ENCODE results near the gene TAC3. TPM values are rescaled to one million over a fixed set of nuclear protein-coding genes. Genes with fewer than 3 reads are reported as not detected.

The TAC3 gene
- total and polyA plus RNA-seq, 2 donors from 2014 or later: not detected

- H3K4me3 ChIP-seq (ENCODE audit: low read length in 3 of 3): no peak overlapping the region
- TF ChIP-seq, protein P1, sequence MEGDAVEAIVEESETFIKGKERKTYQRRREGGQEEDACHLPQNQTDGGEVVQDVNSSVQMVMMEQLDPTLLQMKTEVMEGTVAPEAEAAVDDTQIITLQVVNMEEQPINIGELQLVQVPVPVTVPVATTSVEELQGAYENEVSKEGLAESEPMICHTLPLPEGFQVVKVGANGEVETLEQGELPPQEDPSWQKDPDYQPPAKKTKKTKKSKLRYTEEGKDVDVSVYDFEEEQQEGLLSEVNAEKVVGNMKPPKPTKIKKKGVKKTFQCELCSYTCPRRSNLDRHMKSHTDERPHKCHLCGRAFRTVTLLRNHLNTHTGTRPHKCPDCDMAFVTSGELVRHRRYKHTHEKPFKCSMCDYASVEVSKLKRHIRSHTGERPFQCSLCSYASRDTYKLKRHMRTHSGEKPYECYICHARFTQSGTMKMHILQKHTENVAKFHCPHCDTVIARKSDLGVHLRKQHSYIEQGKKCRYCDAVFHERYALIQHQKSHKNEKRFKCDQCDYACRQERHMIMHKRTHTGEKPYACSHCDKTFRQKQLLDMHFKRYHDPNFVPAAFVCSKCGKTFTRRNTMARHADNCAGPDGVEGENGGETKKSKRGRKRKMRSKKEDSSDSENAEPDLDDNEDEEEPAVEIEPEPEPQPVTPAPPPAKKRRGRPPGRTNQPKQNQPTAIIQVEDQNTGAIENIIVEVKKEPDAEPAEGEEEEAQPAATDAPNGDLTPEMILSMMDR (IDR thresholded peaks at IDR 0.05; ENCODE audit: borderline replicate concordance, extremely low read depth, insufficient read depth): no peak
- peaks cover 0 to 9% (median 0%) of the 10 kb centered on the region in 3 donors for H3K4me1 ChIP-seq (ENCODE audit: control insufficient read depth in 2 of 3, insufficient read depth in 2 of 3, low read depth in 1 of 3, low read length in 3 of 3)
- H3K9me3 ChIP-seq (ENCODE audit: control insufficient read depth in 2 of 3, insufficient read depth in 1 of 3, low read length in 3 of 3): no peaks in the 10 kb centered on the region
- DNase-seq (no peak), FAIRE-seq (no peak)
- peak overlapping the region; percentile 38 to 40 for H3K27ac ChIP-seq (ENCODE audit: low read depth in 2 of 2, low read length in 2 of 2)
- intact Hi-C loops (cut with DNase I): loop anchor here (10.0 kb wide), 1 partner anchor 226 kb away; the partner anchor contains the start of gene HSD17B6
- no peaks in the 10 kb centered on the region for H3K36me3 ChIP-seq (ENCODE audit: control insufficient read depth in 2 of 3, insufficient read depth in 3 of 3, low read length in 3 of 3)
- H3K27me3 ChIP-seq (ENCODE audit: control insufficient read depth, insufficient read depth, low read length): no peaks in the 10 kb centered on the region
- no peak overlapping the region for H3K9ac ChIP-seq (ENCODE audit: low read length in 3 of 3)
Measured at GRCh38 chr12:56990648-56991318, 25.5 kb downstream of the TAC3 start.

DNA sequence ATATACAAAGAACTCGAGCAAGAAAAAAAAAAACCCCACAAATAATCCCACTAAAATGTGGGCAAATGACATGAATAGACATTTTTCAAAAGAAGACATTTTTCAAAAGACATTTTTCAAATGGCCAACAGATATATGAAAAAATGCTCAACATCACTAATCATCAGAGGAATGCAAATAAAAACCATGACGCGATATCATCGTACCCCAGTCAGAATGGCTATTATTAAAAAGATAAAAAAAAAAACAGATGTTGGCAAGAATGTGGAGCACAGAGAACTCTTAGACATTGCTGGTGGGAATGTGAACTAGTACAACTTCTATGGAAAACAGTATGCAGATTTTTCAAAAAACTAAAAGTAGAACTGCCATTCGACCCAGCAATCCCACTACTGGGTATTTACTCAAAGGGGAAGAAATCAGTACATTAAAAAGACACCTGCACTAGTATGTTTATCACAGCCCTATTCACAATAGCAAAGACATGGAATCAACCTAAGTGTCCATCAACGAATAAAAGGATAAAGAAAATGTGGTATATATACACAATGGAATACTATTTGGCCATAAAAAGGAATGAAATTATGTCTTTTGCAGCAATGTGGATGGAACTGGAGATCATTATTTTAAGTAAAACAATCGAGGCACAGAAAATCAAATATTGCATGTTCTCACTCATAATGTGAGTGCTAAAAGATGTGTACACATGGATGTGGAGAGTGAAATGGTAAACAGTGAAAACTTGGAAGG, 26.3 kb downstream of the TAC3 start:
- H3K36me3 ChIP-seq (ENCODE audit: control insufficient read depth in 2 of 3, insufficient read depth in 3 of 3, low read length in 3 of 3): no peaks in the 10 kb centered on the region
- intact Hi-C loops (cut with DNase I): loop anchor here (10.0 kb wide), 1 partner anchor 225 kb away; the partner anchor contains the start of gene HSD17B6
- no peak overlapping the region for H3K27ac ChIP-seq (ENCODE audit: low read depth in 2 of 2, low read length in 2 of 2)
- H3K9ac ChIP-seq (ENCODE audit: low read length in 3 of 3): no peak overlapping the region
- no peak overlapping the region for H3K4me3 ChIP-seq (ENCODE audit: low read length in 3 of 3)
- H3K9me3 ChIP-seq (ENCODE audit: control insufficient read depth in 2 of 3, insufficient read depth in 1 of 3, low read length in 3 of 3): no peaks in the 10 kb centered on the region
- H3K27me3 ChIP-seq (ENCODE audit: control insufficient read depth, insufficient read depth, low read length): no peaks in the 10 kb centered on the region
- DNase-seq (no peak), FAIRE-seq (no peak)
- peaks cover 0 to 9% (median 0%) of the 10 kb centered on the region in 3 donors for H3K4me1 ChIP-seq (ENCODE audit: control insufficient read depth in 2 of 3, insufficient read depth in 2 of 3, low read depth in 1 of 3, low read length in 3 of 3)
- TF ChIP-seq, protein P1 (IDR thresholded peaks at IDR 0.05; ENCODE audit: borderline replicate concordance, extremely low read depth, insufficient read depth): no peak

- FAIRE-seq (no peak), DNase-seq (peak in 1 of 5 donors; percentile 34)
- H3K27ac ChIP-seq (ENCODE audit: low read depth in 2 of 2, low read length in 2 of 2): no peak overlapping the region
- no peaks in the 10 kb centered on the region for H3K36me3 ChIP-seq (ENCODE audit: control insufficient read depth in 2 of 3, insufficient read depth in 3 of 3, low read length in 3 of 3)
- no peak overlapping the region for H3K4me3 ChIP-seq (ENCODE audit: low read length in 3 of 3)
- peaks cover 0 to 9% (median 0%) of the 10 kb centered on the region in 3 donors for H3K4me1 ChIP-seq (ENCODE audit: control insufficient read depth in 2 of 3, insufficient read depth in 2 of 3, low read depth in 1 of 3, low read length in 3 of 3)
- H3K9ac ChIP-seq (ENCODE audit: low read length in 3 of 3): no peak overlapping the region
- TF ChIP-seq, protein P1 (IDR thresholded peaks at IDR 0.05; ENCODE audit: borderline replicate concordance, extremely low read depth, insufficient read depth): no peak
- intact Hi-C loops (cut with DNase I): no loop called here
- no peaks in the 10 kb centered on the region for H3K9me3 ChIP-seq (ENCODE audit: control insufficient read depth in 2 of 3, insufficient read depth in 1 of 3, low read length in 3 of 3)
- no peaks in the 10 kb centered on the region for H3K27me3 ChIP-seq (ENCODE audit: control insufficient read depth, insufficient read depth, low read length)
Measured at GRCh38 chr12:56988207-56988739, 28.1 kb downstream of the TAC3 start.

All from kidney (tissue), 14 donors.